ENCODE data around the gene MPRIP.

GRCh38 chr17:17025621-17026020 lies 16.6 kb upstream of the MPRIP start:
- no peak for TF ChIP-seq EP300 (IDR thresholded peaks at IDR 0.05)
- no peak for TF ChIP-seq CTCF (IDR thresholded peaks at IDR 0.05)

All from sigmoid colon (tissue), 4 donors.